GM21515 (cell line): ENCODE results near the gene KANSL1L.
"Not testable (repeated sequence)": the region's sequence is repeated elsewhere in the genome, so short reads cannot be mapped to it uniquely, and the experiment has no call there.

Experiments
- ATAC-seq: cut with Tn5 transposase; IDR thresholded peaks from one replicate; pipeline ENCODE4 v1.9.1; 2021; ENCODE audit not compliant: unreplicated experiment

KANSL1L gene

DNA sequence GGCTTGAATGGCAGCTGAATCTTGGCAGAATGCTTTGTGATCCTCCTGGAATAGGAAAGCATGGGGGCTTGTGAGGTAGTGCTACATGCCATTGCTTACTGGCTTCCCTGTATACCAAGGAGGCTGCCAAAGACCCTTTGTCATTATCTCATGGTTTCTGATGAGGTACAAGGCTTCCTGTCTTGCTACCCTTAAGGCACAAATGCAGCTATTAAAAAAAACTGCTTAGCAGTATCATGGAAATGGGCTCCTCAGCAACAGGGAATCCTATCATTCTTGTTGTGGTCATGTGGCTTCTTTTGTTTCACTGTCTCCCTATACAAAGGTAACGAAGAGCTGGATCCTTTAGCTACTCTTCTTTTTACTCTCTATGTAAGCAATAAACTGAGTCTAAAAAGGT is 6.6 kb upstream of the KANSL1L start:
- no peak for ATAC-seq

DNA sequence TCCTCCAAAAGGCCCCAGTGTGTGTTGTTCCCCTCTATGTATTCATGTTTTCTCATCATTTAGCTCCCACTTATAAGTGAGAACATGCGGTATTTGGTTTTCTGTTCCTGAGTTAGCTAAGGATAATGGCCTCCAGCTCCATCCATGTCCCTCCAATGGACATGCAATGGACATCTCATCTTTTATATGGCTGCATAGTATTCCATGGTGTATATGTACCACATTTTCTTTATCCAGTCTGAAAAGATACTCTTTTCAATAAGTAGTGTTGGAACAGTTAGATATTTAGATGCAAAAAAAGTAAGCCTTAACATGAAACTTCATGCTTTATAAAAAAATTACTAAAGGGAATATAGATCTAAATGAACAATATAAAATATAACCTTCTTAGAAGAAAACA is 5.9 kb upstream of the KANSL1L start:
- ATAC-seq: not testable (repeated sequence)

DNA sequence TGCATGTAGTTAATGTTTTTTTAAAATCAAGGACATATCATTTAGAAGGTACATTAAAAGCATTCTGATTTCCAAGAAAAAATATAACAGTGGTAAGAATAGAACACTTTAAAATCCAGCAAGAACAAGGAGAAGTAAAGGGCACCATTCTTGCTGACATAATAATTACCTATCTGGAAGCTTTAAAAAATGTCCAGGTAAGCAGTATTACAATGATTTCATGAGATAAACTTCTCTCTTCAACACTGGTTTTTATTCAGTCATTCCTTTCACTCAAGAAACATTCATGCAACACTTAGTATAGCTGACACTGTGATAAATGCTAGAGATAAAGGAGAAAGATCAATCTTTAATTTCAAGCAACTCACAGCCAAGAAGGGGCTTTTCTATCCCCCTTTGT is 2.9 kb upstream of the KANSL1L start:
- no peak for ATAC-seq

DNA sequence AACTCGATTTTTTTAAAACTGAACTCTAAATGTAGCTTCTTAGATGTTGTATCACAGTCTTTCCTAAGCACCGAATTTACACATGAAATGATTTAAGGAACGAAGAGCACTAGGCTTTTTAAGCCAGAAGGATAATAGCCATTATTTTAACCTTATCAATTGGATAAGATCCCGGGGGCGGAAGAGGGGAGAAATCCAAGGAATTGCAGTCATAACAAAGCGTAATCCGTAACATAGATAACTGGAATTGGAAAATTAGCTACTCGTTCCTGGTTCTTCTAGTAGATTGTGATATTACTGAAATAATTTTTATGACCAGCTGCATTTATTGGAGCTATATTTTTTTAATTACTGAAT is 988 bp upstream of the KANSL1L start:
- no peak for ATAC-seq

DNA sequence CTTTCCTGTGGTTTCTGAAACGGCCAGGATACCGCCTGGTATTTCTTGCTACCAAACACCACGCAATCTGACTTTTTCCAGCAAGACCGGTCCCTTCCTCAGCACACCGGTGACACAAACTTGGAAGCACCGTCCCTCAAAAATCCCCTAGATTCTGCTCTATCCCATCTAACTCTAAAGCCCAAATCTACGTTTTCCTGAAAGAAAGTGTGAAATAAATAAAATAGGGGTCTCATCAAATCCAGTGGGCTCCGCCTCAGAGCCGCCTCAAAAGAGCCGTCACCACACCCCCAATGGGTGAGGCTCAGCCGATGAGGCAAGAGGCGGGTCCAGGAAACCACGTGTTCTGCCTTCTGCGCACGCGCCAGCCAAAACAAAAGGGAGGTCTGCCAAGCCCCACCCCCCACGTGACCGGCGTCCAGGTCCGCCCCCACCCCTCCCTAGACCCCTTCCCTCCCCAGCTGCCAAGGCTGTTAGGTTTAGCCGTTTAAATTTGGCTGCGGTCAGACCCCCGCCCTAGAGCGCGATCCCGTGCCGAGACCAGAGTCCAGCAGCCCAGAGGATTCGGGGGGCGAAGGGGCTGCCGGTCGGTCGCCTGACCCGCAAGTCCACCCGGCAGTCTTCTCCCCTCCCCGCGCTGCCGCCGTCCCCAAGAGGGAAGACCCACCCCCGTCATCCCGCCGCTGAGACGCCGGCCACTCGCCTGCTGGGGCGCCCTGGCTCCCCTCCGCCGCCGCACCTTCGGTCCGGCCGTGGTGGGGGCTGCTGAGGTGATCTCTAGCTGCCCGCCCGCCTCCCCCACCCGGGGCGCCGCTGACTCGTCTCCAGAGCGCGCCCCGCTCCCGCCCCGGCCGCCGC is 534 bp downstream of the KANSL1L start:
- peak; percentile 72 for ATAC-seq

DNA sequence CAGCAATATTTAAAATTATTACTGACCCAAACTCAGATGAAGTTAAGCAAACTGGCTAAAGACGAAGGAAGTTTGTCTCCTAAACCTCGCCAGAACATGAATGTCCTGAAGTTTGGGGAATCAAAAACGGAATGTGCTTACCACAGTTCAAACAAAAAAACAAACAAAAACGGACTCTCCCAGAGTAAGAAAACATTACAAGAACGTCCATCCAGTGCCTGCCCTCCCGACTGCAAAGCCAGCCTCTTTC is 1.1 kb downstream of the KANSL1L start:
- ATAC-seq: no peak

DNA sequence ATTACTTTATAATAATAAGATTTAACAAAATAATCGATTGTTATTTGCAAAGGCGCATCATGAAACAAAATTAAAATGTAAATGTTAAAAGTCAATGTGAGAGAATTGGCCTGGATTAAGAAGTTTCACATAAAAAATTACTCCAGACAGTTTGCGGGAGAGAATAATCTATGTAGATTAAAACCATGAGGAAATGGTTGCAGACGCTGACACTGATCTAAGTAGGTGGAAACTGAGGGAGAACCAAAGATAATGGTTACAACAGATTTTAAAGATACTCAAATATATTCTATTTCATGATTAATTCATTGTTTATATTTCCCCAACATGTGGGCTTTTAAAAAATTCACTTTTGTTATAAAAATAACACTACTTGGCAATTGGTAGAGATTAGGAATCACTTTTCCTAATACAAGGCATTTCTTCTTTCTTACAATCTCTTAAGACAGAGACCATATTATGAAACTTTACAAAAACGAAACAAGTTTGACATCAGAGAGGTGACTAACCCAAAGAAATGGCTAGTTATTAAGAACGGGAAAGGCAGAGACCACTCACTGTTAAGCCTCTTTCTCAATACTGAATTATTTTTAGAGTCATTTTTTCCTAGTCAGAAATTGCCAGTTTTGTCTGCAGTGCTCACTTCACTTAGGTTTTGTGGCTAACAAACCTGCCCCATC is 1.6 kb downstream of the KANSL1L start:
- ATAC-seq: peak; percentile 33

DNA sequence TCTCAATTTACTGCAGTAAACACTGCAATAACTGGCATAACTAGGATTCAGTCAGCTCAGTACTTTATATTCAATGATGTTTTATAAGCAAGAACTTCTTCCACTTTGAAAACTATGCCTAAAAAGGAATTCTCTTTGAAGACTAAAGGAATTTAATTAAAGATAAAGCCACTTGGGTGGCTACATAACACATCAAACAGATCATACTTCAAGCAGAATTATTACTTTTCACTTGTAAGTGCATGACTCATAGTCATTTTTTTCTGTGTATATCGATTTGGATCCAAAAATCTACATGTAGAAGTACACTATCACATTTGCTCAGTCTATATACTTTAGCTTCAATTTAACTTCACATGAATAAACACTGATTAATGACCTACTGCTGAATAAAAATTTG is 4.0 kb downstream of the KANSL1L start:
- no peak for ATAC-seq

DNA sequence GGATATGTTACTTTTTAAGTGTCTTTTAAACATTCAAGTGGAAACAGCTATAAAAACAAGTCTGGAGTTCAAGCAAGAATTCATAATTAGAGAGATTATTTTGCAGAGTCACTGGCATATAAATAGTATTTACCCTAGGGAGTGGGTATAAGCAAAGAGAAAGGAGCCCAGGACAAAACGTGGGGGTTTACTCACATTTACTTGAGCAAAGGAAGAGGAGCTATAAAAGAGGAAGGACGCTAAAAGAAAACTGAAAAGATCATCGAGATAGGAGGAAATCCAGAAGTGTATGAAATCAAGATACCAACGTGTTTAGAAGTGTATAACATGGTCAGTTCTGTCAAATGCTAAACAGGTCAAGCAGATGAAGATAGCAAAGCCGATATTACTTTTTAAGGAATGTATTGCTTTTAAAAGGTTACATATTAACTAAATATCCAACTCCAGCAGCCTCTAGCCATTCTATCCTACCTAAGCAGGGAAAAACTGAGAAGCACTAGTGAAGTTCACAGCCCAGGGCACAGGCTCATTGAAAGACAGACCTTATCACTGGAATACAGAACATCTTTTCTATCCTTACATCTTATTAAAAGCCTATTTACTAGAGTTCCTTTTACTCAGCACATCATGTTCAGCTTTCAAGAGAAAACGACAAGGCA is 8.6 kb downstream of the KANSL1L start:
- ATAC-seq: no peak

DNA sequence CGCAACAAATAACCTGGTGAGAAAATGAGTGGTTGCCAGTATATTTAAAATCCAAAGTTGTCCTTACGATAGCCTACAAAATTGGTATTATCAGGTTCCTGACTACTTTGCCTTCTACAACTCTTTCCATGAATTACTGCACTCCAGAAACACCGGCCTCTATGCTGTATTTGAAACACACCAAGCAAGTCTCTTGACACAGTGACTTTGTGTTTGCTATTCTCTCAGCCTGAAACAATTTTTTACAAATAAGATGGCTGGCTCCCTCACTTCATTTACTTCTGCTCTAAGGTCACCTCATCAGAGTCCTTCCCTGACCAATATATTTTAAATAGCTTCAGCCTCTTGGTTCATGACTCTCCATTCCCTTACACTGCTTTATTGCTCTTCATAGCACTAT is 12.2 kb downstream of the KANSL1L start:
- ATAC-seq: no peak

DNA sequence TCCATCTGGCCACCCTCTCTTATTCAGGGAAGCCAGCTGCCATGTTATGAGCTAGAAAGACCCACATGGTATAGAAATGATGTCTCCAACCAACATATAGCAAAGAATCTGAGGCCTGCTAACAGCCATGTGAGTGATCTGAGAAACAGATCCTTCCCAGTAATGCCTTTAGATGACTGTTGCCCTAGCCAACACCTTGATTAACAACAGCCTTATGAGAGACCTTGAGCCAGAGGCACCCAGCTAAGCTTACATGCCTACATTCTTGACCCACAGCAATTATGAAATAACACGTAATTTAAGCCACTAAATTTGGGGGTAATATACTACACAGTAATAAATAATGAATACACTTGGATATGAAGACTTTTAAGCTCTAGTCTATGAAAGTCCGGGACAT is 13.0 kb downstream of the KANSL1L start:
- ATAC-seq: no peak

DNA sequence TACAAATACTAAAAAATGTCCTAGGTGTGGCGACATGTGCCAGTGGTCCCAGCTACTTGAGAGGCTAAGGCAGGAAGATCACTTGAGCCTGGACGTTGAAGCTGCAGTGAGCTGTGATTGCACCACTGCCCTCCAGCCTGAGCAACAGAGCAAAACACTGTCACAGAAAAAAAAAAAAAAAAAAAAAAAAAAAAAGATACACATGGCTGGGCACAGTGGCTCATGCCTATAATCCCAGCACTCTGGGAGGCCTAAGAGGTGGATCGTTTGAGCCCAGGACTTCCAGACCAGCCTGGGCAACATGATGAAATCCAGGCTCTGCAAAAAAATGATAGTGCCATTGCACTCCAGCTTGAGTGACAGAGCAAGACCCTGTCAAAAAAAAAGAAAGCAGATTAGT is 13.7 kb downstream of the KANSL1L start:
- no peak for ATAC-seq

DNA sequence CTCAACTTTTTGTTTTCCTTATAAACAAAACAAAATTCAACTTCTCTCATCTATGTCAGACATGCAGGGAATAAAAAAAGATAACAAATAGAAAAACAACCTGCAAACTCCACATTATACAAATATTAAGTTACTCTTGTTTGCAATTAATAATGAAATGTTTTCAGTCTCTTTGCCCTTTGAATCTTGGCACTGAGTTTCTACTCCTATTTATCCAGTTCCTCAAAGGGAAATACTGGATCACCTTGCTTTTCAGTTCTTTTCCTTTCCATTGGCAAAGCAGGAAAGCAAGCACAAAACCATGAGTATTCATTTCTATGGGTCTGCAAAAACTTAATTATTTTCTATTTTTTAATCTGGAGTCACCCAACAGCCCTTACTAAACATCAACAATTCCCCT is 23.6 kb downstream of the KANSL1L start:
- ATAC-seq: no peak

DNA sequence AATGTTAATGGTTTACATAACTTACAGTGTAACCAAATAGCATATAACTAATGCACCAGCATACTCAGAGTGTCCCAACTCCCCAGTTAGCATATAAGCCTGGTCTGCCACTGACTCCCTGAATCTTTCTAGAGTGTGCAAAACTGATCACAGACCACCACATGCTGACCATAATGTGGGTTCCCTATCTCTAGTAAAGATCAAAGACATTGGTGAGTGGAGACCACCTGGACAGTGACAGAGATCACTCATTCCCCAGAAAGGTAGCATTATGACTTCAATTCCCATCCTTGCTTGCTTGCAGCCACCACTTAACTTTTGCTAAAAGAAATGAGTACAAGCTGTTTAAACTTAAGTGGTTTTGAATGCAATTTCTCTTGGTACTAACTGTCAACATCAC is 39.0 kb downstream of the KANSL1L start:
- ATAC-seq: no peak

DNA sequence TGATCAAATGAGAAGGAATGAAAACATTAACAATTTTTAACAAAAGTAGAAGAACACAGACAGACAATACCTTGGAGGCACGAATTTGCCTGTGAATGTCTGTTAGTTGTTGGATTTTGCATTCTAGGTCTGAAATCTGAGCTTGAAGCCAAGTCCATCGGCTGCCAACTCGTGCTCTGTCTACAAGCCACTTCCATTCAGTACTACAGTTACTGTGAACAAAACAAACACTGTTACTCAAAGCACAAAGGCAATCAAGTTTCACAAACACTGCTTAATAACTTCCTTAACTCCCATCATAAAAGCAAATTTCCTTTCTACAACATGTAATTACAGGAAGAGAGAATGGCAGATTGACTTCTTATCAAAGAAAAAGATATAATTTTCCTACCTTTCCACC is 42.2 kb downstream of the KANSL1L start:
- ATAC-seq: no peak

DNA sequence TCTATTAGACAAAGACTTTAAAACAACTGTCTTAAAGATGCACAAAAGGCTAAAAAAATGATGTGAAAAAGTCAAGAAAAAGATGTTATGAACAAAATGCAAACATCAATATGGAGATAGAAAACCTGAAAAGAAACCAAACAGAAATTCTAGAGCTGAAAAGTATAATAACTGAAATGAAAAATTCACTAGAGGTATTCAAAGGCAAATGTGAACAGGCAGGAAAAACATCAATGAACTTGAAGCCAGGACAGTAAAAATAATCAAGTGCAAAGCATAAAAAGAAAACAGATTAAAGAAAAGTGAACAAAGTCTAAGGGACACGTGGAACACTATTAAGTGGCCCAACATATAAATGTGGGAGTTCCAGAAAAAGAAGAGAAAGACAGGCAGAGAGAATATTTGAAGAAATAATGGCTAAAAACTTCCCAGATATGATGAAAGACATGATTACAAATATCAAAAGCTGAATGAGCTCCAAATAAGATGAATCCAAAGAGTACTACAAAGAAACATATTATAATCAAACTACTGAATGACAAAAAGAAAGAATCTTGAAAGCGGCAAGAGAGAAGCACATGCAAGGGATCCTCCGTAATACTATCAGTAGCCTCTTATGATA is 57.5 kb downstream of the KANSL1L start:
- ATAC-seq: no peak

DNA sequence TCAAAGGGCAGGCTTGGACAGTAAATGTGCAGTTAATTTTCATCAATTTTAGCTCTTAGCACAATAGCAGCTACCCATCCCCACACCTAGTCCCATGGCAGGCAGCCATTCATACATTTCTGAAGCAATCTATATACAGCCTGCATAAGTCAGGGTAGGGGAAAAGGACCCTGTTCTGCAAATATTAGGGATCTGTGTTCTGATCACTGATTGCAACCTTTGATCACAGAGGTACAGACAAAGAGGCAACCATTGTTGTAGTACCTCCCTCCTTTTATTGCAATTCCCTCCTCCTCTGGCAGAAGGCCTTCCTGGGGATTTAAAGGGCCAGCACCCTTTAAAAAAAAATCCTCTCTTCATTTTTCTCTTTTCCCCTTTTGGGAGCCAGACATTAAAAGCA is 58.3 kb downstream of the KANSL1L start:
- no peak for ATAC-seq

DNA sequence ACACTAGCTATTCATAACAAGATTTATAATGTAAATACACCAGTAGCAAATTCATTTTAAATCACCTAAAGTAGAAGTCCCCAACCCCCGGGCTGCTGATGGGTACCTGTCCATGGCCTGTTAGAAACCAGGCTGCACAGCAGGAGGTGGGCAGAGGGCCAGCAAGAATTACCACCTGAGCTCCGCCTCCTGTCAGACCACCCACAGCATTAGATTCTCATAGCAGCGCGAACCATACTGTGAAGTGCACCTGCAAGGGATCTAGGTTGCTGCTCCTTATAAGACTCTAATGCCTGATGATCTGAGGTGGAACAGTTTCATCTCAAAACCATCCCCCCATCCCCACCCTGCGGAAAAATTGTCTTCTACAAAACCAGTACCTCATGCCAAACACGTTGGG is 71.3 kb downstream of the KANSL1L start:
- no peak for ATAC-seq

DNA sequence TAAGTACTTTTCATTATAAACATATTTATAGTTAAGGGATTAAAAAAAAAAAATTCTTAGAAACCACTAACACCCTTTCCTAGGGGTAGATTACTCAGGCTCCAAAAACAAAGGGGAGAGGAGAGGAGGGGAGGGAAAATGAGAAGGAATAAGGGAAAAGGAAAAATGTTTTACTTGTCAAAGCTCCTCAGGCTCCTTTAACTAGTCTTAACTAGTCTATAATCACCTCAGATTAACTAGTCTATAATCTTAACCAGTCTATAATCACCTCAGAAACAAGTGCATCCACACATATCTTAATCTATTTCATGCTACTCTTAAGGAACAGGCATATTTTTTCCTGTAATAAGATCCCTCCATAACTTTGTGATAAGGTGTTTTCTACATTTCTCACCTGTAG is 76.4 kb downstream of the KANSL1L start:
- ATAC-seq: no peak

DNA sequence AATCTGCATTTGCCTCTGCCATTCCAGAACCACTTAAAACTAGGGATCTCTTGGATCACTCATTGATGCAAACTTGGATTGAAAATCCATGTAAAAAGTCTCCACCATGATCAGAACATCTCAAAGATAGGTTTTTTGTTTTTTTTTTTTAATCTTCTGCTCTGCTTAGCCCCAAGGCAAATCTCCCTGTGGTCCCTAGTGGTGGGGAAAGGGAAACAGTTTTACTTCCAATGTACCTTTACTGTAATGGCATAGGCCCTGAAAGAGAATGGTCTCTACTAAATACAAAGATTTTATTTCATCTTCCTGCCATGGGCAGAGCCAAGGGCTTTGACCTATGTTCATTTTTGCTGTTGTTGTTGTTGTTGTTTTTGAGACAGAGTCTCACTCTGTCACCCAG is 78.4 kb downstream of the KANSL1L start:
- no peak for ATAC-seq

DNA sequence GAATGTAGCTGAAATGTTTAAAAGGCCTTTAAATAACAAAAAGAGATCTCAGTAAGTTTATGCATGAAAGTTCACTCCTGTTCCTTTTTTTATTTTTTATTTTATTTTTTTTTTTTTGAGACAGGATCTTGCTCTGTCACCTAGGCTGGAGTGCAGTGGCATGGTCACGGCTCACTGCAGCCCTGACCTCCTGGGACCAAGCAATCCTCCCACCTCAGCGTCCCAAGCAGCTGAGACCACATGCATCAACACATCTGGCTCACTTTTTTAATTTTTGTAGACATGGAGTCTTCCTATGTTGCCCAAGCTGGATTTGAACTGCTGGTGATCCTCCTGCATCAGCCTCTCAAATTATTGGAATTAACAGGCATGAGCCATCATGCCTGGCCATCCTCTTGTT is 84.3 kb downstream of the KANSL1L start:
- ATAC-seq: no peak

DNA sequence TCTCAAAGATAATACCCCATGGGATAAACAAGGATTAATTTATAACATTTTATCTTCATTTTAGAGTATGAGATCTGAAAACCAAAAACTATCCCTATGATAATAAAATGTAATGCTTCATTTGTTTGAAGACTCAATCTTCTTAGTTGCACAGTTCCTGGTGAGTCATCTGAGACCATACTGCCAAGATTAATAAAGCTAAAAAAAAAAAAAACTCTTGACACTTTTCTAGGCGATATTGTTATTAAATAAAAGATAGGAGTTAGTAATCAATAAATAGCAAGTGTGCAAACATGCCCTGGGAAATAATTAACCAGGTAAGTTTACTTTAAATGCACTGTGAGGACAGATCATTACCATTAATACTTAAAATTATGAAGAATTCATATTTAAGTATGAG is 84.9 kb downstream of the KANSL1L start:
- no peak for ATAC-seq
